Naive thymus-derived CD4-positive, alpha-beta T cell (primary cell): ENCODE results near the gene SHPK. TPM values are rescaled to one million over a fixed set of nuclear protein-coding genes. Genes with fewer than 3 reads are reported as not detected.

Experiments used
- ATAC-seq: fragments of 150-1000 bp; cut with Tn5 transposase; 2 replicates; pipeline ENCODE4 v1.10.0; 2021; ENCODE audit warnings: mild to moderate bottlenecking, moderate library complexity
- CTCF ChIA-PET: fragments of 350-600 bp; sonication (Branson Sonifier 250); formaldehyde crosslinking; loops from one replicate; lab custom pipeline; 2021; ENCODE audit warnings: antibody characterized with exemption; lab: Charles Lee
- POLR2A ChIA-PET: fragments of 350-600 bp; sonication (Branson Sonifier 250); formaldehyde crosslinking; loops from one replicate; lab custom pipeline; 2021; ENCODE audit warnings: antibody characterized with exemption, inconsistent platforms; lab: Charles Lee
- DNase-seq, 9 donors: peaks; one replicate each; pipeline versions ENCODE4 v3.0.0 to v3.0.0-alpha.2; 2020 to 2022; ENCODE audit warnings: mixed read lengths in 1 of 9
- H3K27ac ChIP-seq: one replicate; pipeline ENCODE4 v1.7.0; 2013; ENCODE audit warnings: mild to moderate bottlenecking, low read depth, low read length, moderate library complexity
- H3K27me3 ChIP-seq, 2 donors: one replicate each; pipeline ENCODE4 v1.7.0; 2013; ENCODE audit warnings: low read length in 2 of 2, mild to moderate bottlenecking in 2 of 2, moderate library complexity in 2 of 2; ENCODE audit not compliant: control insufficient read depth in 2 of 2, insufficient read depth in 2 of 2
- H3K36me3 ChIP-seq, 3 experiments: 1 replicate in 2 of 3; 2 replicates in 1 of 3; pipeline ENCODE4 v1.7.0; 2013; ENCODE audit warnings: low read length in 3 of 3, mild to moderate bottlenecking in 3 of 3, moderate library complexity in 1 of 3; ENCODE audit not compliant: insufficient read depth in 3 of 3, control insufficient read depth in 2 of 3
- H3K4me1 ChIP-seq, 2 donors: one replicate each; pipeline ENCODE4 v1.7.0; 2013; ENCODE audit warnings: low read length in 2 of 2, mild to moderate bottlenecking in 2 of 2, moderate library complexity in 1 of 2; ENCODE audit not compliant: control insufficient read depth in 2 of 2, insufficient read depth in 2 of 2
- H3K4me3 ChIP-seq: 2 replicates; pipeline ENCODE4 v1.7.0; 2013; ENCODE audit warnings: mild to moderate bottlenecking, low read length
- H3K9me3 ChIP-seq, 3 experiments: 1 replicate in 2 of 3; 2 replicates in 1 of 3; pipeline ENCODE4 v1.7.0; 2013; ENCODE audit warnings: low read length in 3 of 3; ENCODE audit not compliant: control insufficient read depth in 2 of 3
- H3K27ac Mint-ChIP-seq, 9 donors: one replicate each; pipeline ENCODE4 v1.8.0; 2020 to 2022; ENCODE audit warnings: mixed read lengths in 9 of 9, mild to moderate bottlenecking in 8 of 9, moderate library complexity in 5 of 9, inconsistent platforms in 2 of 9
- H3K27me3 Mint-ChIP-seq, 5 donors: one replicate each; pipeline ENCODE4 v1.8.0; 2021 to 2022; ENCODE audit warnings: mixed read lengths in 5 of 5, mild to moderate bottlenecking in 1 of 5
- H3K36me3 Mint-ChIP-seq, 5 donors: one replicate each; pipeline ENCODE4 v1.8.0; 2020 to 2022; ENCODE audit warnings: mixed read lengths in 5 of 5, mild to moderate bottlenecking in 3 of 5, inconsistent platforms in 1 of 5
- H3K4me1 Mint-ChIP-seq, 7 donors: one replicate each; pipeline ENCODE4 v1.8.0; 2020 to 2022; ENCODE audit warnings: mixed read lengths in 7 of 7, mild to moderate bottlenecking in 3 of 7, inconsistent platforms in 1 of 7
- H3K4me3 Mint-ChIP-seq, 10 donors: one replicate each; pipeline ENCODE4 v1.8.0; 2020 to 2022; ENCODE audit warnings: mild to moderate bottlenecking in 10 of 10, mixed read lengths in 10 of 10, moderate library complexity in 6 of 10, inconsistent platforms in 2 of 10
- H3K9me3 Mint-ChIP-seq, 11 donors: one replicate each; pipeline ENCODE4 v1.8.0; 2020 to 2022; ENCODE audit warnings: mixed read lengths in 11 of 11, mild to moderate bottlenecking in 4 of 11, inconsistent platforms in 1 of 11, moderate library complexity in 1 of 11
- intact Hi-C, 2 donors: fragments of 100-400 bp; cut with micrococcal nuclease; formaldehyde crosslinking; loops; one replicate each; pipeline ENCODE4 v1.15.1; 2023
- polyA plus RNA-seq, 2 donors: library from polyadenylated mRNA; unstranded; fragments of 300-500 nt; fragmentation: Illumina TruSeq; gene quantifications; one replicate each; pipeline ENCODE4 v1.2.3, GENCODE V29; 2021
- total RNA-seq, 6 experiments: library from RNA in 5 of 6; stranded (reverse) in 5 of 6; gene quantifications; 1 replicate in 5 of 6; 2 replicates in 1 of 6; pipeline ENCODE4 v1.2.3 and lab custom pipeline; 2021 to 2026

Gene SHPK
- total and polyA plus RNA-seq, 7 experiments from 2014 or later, result 5.5 to 11.2 (median 8.5) TPM

DNA sequence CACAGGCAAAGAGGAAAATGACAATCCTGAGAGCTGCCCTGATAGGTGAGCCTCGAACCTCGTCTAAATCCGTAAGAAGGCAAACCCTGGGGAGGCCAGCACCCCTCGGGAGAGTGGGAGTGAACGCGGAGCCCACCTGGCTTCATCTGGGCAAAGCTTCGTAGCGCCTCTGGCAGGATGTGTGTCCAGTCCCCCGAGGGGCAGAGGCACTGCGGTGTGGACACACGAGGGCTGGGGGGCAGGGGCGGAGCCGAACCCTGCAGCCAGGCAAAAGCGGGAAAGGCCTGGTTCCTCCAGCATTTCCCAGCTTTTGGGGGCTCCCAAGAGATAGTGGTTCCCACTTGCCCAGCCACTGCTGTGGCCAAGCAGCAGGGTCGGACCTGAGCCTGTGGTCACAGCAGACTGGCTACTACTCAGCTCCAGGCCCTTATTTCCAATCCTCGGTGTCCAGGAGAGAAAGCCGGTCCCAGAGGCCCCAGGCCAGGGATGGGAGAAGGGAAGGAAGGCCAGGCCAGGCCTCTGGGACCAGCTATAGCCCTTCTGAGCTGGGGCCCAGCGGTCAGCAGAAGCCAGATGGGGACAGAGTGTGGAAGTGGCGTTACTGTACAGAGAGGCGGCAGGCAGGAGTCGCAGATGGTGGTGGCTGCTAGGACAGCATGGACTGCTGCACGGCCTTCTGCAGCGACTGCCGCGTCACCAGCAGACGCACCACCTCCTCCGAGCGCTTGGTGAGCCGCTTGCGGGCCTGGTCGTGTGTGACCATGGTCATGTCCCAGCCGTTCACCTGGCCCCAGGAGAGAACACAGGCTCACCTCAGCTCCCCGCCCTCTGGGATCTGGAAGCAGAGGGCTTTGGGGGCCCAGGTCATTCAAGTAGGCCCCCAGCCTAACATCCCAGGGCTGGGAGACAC, 27.3 kb upstream of the SHPK start:
- intact Hi-C loops, result no loop called here
- Histone ChIP-seq H3K4me3 (no peak overlapping the region), H3K36me3 (peaks cover 0 to 4% (median 0%) of the 10 kb centered on the region in 3 experiments), H3K4me1 (peaks cover 0 to 6% of the 10 kb centered on the region in 2 donors), H3K27me3 (no peaks in the 10 kb centered on the region), H3K27ac (no peak overlapping the region), H3K9me3 (no peaks in the 10 kb centered on the region)
- no peak for DNase-seq
- H3K36me3 Mint-ChIP-seq, result no peaks in the 10 kb centered on the region
- H3K27ac Mint-ChIP-seq, result no peak overlapping the region
- no peaks in the 10 kb centered on the region for H3K27me3 Mint-ChIP-seq
- H3K9me3 Mint-ChIP-seq, result no peaks in the 10 kb centered on the region
- H3K4me3 Mint-ChIP-seq, result no peak overlapping the region
- CTCF ChIA-PET, result interaction anchor here (1.1 kb wide), 1 partner anchor 9 kb away, joined by 3 read pairs; no protein-coding TSS in a partner anchor
- POLR2A ChIA-PET, result interaction anchor here (1.4 kb wide), 1 partner anchor 14 kb away, joined by 3 read pairs; no protein-coding TSS in a partner anchor
- H3K4me1 Mint-ChIP-seq, result peaks cover 10 to 19% (median 12%) of the 10 kb centered on the region in 7 donors
- no peak for ATAC-seq

- ATAC-seq, result no peak
- Mint-ChIP-seq H3K36me3 (peaks cover 0 to 3% (median 0%) of the 10 kb centered on the region in 5 donors), H3K4me3 (no peak overlapping the region), H3K4me1 (peaks cover 0 to 4% (median 2%) of the 10 kb centered on the region in 7 donors), H3K9me3 (no peaks in the 10 kb centered on the region), H3K27me3 (no peaks in the 10 kb centered on the region), H3K27ac (no peak overlapping the region)
- ChIA-PET CTCF (no interaction called here), POLR2A (no interaction called here)
- no peak overlapping the region for H3K4me3 ChIP-seq
- intact Hi-C loops, result no loop called here
- no peaks in the 10 kb centered on the region for H3K4me1 ChIP-seq
- H3K9me3 ChIP-seq, result no peaks in the 10 kb centered on the region
- no peaks in the 10 kb centered on the region for H3K27me3 ChIP-seq
- H3K27ac ChIP-seq, result no peak overlapping the region
- DNase-seq, result no peak
- H3K36me3 ChIP-seq, result no peaks in the 10 kb centered on the region
Observed at GRCh38 chr17:3660311-3660891, 24.4 kb upstream of the SHPK start.

GRCh38 chr17:3659541-3660111, 23.6 kb upstream of the SHPK start:
- Histone ChIP-seq H3K27me3 (no peaks in the 10 kb centered on the region), H3K36me3 (no peaks in the 10 kb centered on the region), H3K27ac (no peak overlapping the region), H3K4me1 (no peaks in the 10 kb centered on the region), H3K9me3 (no peaks in the 10 kb centered on the region), H3K4me3 (no peak overlapping the region)
- no peak for DNase-seq
- H3K4me3 Mint-ChIP-seq, result no peak overlapping the region
- ATAC-seq, result no peak
- H3K36me3 Mint-ChIP-seq, result peaks cover 0 to 3% (median 0%) of the 10 kb centered on the region in 5 donors
- intact Hi-C loops, result no loop called here
- ChIA-PET POLR2A (no interaction called here), CTCF (no interaction called here)
- H3K4me1 Mint-ChIP-seq, result no peaks in the 10 kb centered on the region
- H3K27me3 Mint-ChIP-seq, result no peaks in the 10 kb centered on the region
- H3K27ac Mint-ChIP-seq, result no peak overlapping the region
- no peaks in the 10 kb centered on the region for H3K9me3 Mint-ChIP-seq

DNA sequence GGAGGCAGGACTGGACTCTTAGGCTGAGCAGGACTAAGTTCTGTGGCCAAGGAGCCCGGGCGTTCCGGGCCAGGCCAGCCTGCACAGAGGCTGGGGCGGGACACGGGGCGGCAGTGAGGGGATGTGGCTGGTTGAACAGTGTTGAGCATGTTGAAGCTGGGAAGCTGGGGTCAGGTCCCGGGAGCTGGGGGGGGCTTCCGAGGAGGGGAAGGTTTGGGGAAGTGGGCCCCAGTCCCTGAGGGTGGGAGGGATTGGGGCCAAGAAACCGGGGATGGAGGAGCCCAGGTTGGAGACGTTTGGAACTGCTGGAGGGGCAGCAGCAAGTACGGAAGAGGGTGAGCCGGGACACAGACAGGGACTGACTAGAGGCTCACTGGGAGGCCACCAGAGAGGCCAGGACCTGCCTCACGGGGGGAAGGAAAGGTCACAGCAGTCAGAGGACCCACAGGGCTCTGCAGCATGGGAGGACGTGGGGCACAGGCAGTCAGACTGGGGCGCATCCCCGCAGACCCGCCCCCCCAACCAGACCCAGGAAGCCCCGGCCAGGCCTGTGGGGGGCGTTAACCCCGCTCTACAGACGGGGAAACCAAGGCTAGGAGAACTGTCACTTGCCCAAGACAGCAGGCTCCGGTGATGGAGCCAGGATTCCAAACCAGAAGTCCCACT, 22.9 kb upstream of the SHPK start:
- ChIA-PET CTCF (no interaction called here), POLR2A (no interaction called here)
- no peak for ATAC-seq
- Mint-ChIP-seq H3K4me1 (no peaks in the 10 kb centered on the region), H3K9me3 (no peaks in the 10 kb centered on the region), H3K27me3 (no peaks in the 10 kb centered on the region), H3K36me3 (peaks cover 0 to 3% (median 0%) of the 10 kb centered on the region in 5 donors), H3K27ac (no peak overlapping the region), H3K4me3 (no peak overlapping the region)
- Histone ChIP-seq H3K27me3 (no peaks in the 10 kb centered on the region), H3K4me1 (no peaks in the 10 kb centered on the region), H3K27ac (no peak overlapping the region), H3K9me3 (no peaks in the 10 kb centered on the region), H3K4me3 (no peak overlapping the region), H3K36me3 (no peaks in the 10 kb centered on the region)
- no peak for DNase-seq
- intact Hi-C loops, result no loop called here

- ATAC-seq, result no peak
- H3K9me3 Mint-ChIP-seq, result no peaks in the 10 kb centered on the region
- Histone ChIP-seq H3K9me3 (no peaks in the 10 kb centered on the region), H3K4me1 (no peaks in the 10 kb centered on the region), H3K4me3 (no peak overlapping the region), H3K36me3 (no peaks in the 10 kb centered on the region), H3K27ac (no peak overlapping the region), H3K27me3 (no peaks in the 10 kb centered on the region)
- intact Hi-C loops, result no loop called here
- H3K27ac Mint-ChIP-seq, result no peak overlapping the region
- DNase-seq, result no peak
- no peak overlapping the region for H3K4me3 Mint-ChIP-seq
- POLR2A ChIA-PET, result no interaction called here
- H3K36me3 Mint-ChIP-seq, result peaks cover 0 to 3% (median 0%) of the 10 kb centered on the region in 5 donors
- CTCF ChIA-PET, result no interaction called here
- no peaks in the 10 kb centered on the region for H3K27me3 Mint-ChIP-seq
- no peaks in the 10 kb centered on the region for H3K4me1 Mint-ChIP-seq
Observed at GRCh38 chr17:3657874-3658783, 22.1 kb upstream of the SHPK start.

DNA sequence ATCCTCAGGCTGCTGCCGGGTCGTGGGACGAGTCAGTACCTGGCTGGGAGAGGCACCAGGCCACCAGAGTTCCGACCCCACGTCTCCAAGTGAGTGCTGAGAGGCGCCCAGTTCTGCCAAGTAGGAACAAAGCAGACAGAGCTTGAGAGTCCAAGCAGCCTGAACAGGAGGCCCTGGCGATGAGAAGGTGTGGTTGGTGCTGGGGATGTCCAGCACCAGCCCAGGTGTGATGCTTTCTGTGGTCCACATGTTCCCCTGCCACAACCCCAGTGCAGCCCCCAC, 21.5 kb upstream of the SHPK start:
- H3K27me3 Mint-ChIP-seq, result no peaks in the 10 kb centered on the region
- H3K36me3 Mint-ChIP-seq, result peaks cover 0 to 3% (median 0%) of the 10 kb centered on the region in 5 donors
- no peaks in the 10 kb centered on the region for H3K9me3 Mint-ChIP-seq
- Histone ChIP-seq H3K36me3 (no peaks in the 10 kb centered on the region), H3K27me3 (no peaks in the 10 kb centered on the region), H3K9me3 (no peaks in the 10 kb centered on the region), H3K27ac (no peak overlapping the region), H3K4me1 (no peaks in the 10 kb centered on the region), H3K4me3 (no peak overlapping the region)
- H3K4me1 Mint-ChIP-seq, result no peaks in the 10 kb centered on the region
- H3K4me3 Mint-ChIP-seq, result no peak overlapping the region
- ChIA-PET POLR2A (no interaction called here), CTCF (no interaction called here)
- intact Hi-C loops, result no loop called here
- ATAC-seq (no peak), DNase-seq (no peak)
- no peak overlapping the region for H3K27ac Mint-ChIP-seq
